ENCODE measurements around the gene RIBC1. TPM values are rescaled to one million over a fixed set of nuclear protein-coding genes. Genes with fewer than 3 reads are reported as not detected.

The RIBC1 gene
- total RNA-seq, 4 donors from 2014 or later = 0.40 to 1.7 (median 0.62) TPM

DNA sequence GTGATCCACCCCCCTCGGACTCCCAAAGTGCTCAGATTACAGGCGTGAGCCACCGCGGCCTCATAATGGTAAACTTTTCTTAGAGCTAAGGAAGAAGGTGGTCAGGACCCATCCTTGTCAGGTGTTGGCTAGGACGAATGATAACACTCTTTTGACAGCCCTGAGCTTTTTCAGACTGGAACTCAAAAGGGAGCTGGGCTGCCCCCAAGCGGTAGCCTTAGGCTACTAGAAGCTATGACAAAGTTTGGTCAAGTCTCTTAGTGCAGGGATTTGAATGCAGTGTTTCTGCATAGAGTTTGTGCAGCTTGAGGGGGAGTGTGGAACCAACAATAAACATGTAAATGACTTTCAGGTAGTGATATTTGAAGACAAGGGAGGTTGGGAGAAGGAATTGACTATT lies 23.3 kb downstream of the RIBC1 start:
- WGBS = 13% methylated on average over 6 of the region's 6 CpGs
- H3K27ac ChIP-seq (replicated peaks in 1 of 4) = no peak overlapping the region
- H3K4me1 ChIP-seq = peaks cover 2 to 14% (median 12%) of the 10 kb centered on the region in 4 donors
- no peak for TF ChIP-seq POLR2A (IDR thresholded peaks at IDR 0.05; ENCODE audit: low read depth)
- TF ChIP-seq, protein P1, sequence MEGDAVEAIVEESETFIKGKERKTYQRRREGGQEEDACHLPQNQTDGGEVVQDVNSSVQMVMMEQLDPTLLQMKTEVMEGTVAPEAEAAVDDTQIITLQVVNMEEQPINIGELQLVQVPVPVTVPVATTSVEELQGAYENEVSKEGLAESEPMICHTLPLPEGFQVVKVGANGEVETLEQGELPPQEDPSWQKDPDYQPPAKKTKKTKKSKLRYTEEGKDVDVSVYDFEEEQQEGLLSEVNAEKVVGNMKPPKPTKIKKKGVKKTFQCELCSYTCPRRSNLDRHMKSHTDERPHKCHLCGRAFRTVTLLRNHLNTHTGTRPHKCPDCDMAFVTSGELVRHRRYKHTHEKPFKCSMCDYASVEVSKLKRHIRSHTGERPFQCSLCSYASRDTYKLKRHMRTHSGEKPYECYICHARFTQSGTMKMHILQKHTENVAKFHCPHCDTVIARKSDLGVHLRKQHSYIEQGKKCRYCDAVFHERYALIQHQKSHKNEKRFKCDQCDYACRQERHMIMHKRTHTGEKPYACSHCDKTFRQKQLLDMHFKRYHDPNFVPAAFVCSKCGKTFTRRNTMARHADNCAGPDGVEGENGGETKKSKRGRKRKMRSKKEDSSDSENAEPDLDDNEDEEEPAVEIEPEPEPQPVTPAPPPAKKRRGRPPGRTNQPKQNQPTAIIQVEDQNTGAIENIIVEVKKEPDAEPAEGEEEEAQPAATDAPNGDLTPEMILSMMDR (IDR thresholded peaks at IDR 0.05) = peak in 2 of 3 experiments; percentile 28 to 53
- no peak for TF ChIP-seq POLR2AphosphoS5 (IDR thresholded peaks at IDR 0.05)
- TF ChIP-seq EP300 (IDR thresholded peaks at IDR 0.05) = no peak
- H3K9me3 ChIP-seq = no peaks in the 10 kb centered on the region
- H3K4me3 ChIP-seq = no peak overlapping the region
- no peak for DNase-seq (ENCODE audit: extremely low spot score)
- intact Hi-C loops (cut with DNase I) = no loop called here
- no peaks in the 10 kb centered on the region for H3K36me3 ChIP-seq
- H3K27me3 ChIP-seq = no peaks in the 10 kb centered on the region

DNA sequence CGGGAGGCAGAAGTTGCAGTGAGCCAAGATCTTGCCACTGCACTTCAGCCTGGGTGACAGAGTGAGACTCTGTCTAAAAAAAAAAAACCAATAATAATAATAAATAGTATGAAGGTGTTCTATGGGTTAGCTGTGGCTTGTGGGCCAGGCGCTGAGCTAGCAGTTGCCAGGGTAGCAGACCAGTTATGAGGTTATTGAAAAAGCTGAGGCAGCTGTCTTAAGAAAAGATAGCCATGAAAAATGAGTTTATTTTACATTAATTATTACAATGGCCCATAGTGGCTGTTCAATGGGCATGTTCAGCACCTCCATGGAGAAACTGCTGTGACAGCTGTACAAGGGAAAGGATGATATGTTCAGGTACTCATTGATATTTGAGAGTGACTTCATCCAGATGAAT lies 24.8 kb downstream of the RIBC1 start:
- Histone ChIP-seq H3K36me3 (no peaks in the 10 kb centered on the region), H3K27ac (replicated peaks in 1 of 4) (no peak overlapping the region), H3K4me1 (no peaks in the 10 kb centered on the region), H3K27me3 (no peaks in the 10 kb centered on the region), H3K4me3 (no peak overlapping the region), H3K9me3 (no peaks in the 10 kb centered on the region)
- no peak for DNase-seq (ENCODE audit: extremely low spot score)
- intact Hi-C loops (cut with DNase I) = no loop called here
- WGBS = 86% methylated on average over 2 of the region's 2 CpGs
- TF ChIP-seq POLR2A (IDR thresholded peaks at IDR 0.05; ENCODE audit: low read depth) (no peak), POLR2AphosphoS5 (IDR thresholded peaks at IDR 0.05) (no peak), EP300 (IDR thresholded peaks at IDR 0.05) (no peak)
- TF ChIP-seq, protein P1 (IDR thresholded peaks at IDR 0.05) = no peak

DNA sequence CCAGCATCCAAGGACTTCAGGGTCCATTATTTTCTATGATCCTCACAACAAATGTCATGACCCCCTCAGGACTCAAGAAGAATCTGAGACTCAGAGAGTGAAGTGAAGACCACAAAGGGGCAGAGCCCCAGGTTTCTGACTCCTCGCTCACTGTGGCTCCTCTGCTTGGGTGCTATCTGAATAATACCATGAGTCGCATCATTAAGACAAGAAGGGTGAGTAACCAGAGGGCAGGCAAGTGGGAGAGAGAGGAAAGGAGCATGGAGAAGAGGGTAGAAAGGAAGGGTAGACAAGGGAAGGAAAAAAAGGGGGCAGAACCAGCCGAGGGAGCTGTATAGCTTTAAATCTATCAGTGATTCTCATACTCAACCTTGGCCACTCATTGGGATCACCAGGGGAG lies 27.0 kb downstream of the RIBC1 start:
- DNase-seq (ENCODE audit: extremely low spot score) = no peak
- no peaks in the 10 kb centered on the region for H3K27me3 ChIP-seq
- no peak overlapping the region for H3K27ac ChIP-seq (replicated peaks in 1 of 4)
- no peaks in the 10 kb centered on the region for H3K4me1 ChIP-seq
- no peaks in the 10 kb centered on the region for H3K36me3 ChIP-seq
- intact Hi-C loops (cut with DNase I) = no loop called here
- TF ChIP-seq EP300 (IDR thresholded peaks at IDR 0.05) (no peak), POLR2AphosphoS5 (IDR thresholded peaks at IDR 0.05) (no peak), POLR2A (IDR thresholded peaks at IDR 0.05; ENCODE audit: low read depth) (no peak)
- TF ChIP-seq, protein P1 (IDR thresholded peaks at IDR 0.05) = no peak
- no peaks in the 10 kb centered on the region for H3K9me3 ChIP-seq
- H3K4me3 ChIP-seq = no peak overlapping the region
- 74% methylated on average over 3 of the region's 3 CpGs for WGBS

- intact Hi-C loops (cut with DNase I) = no loop called here
- H3K9me3 ChIP-seq = no peaks in the 10 kb centered on the region
- no peaks in the 10 kb centered on the region for H3K4me1 ChIP-seq
- peaks cover 0 to 7% (median 0%) of the 10 kb centered on the region in 4 donors for H3K27me3 ChIP-seq
- no peak overlapping the region for H3K4me3 ChIP-seq
- TF ChIP-seq POLR2A (IDR thresholded peaks at IDR 0.05; ENCODE audit: low read depth) = no peak
- TF ChIP-seq POLR2AphosphoS5 (IDR thresholded peaks at IDR 0.05) = no peak
- TF ChIP-seq, protein P1 (IDR thresholded peaks at IDR 0.05) = no peak
- TF ChIP-seq EP300 (IDR thresholded peaks at IDR 0.05) = no peak
- no peak overlapping the region for H3K27ac ChIP-seq (replicated peaks in 1 of 4)
- DNase-seq (ENCODE audit: extremely low spot score) = no peak
- no peaks in the 10 kb centered on the region for H3K36me3 ChIP-seq
Measured at GRCh38 chrX:53452812-53453211, 30.1 kb downstream of the RIBC1 start.

DNA sequence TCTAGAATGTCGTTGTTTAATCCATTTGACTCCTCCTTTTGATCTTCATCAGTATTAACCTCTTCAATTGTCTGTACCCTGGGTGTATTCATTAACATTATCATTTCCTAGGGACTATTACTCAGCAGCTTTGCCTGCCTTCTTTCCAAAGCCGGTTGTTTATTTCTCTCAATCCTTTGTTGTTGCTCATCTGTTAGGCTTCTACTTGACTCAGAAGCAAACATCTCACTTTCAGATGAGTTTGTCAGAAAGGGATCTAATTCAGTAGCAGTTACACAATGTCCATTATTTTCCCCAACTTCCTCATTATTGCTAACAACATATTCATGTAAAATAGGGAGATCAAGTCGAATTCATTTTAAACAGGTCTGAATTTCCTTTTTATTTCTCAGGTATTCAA lies 33.6 kb downstream of the RIBC1 start:
- Histone ChIP-seq H3K4me3 (no peak overlapping the region), H3K36me3 (no peaks in the 10 kb centered on the region), H3K27me3 (peaks cover 0 to 7% (median 0%) of the 10 kb centered on the region in 4 donors), H3K9me3 (no peaks in the 10 kb centered on the region), H3K27ac (replicated peaks in 1 of 4) (no peak overlapping the region), H3K4me1 (no peaks in the 10 kb centered on the region)
- TF ChIP-seq POLR2A (IDR thresholded peaks at IDR 0.05; ENCODE audit: low read depth) (no peak), EP300 (IDR thresholded peaks at IDR 0.05) (no peak), POLR2AphosphoS5 (IDR thresholded peaks at IDR 0.05) (no peak)
- TF ChIP-seq, protein P1 (IDR thresholded peaks at IDR 0.05) = no peak
- WGBS = 51% methylated on average over 3 of the region's 3 CpGs
- intact Hi-C loops (cut with DNase I) = no loop called here
- no peak for DNase-seq (ENCODE audit: extremely low spot score)
